Bronchial epithelial cell (primary cell): ENCODE measurements around the gene SLC37A2. TPM values are rescaled to one million over a fixed set of nuclear protein-coding genes. Genes with fewer than 3 reads are reported as not detected.

Experiments used
- DNase-seq: peaks from one replicate; pipeline ENCODE4 v3.0.0-alpha.2; 2010; ENCODE audit warnings: low read depth
- FAIRE-seq: peaks from 2 replicates; lab custom pipeline; 2011; peaks lifted over from hg19 to GRCh38; lab: Jason Lieb, UNC
- H3K27me3 ChIP-seq: 2 replicates; pipeline ENCODE4 v1.5.1; 2011; ENCODE audit warnings: low read length; ENCODE audit not compliant: control insufficient read depth, insufficient read depth
- H3K36me3 ChIP-seq: 2 replicates; pipeline ENCODE4 v1.5.1; 2011; ENCODE audit warnings: low read length; ENCODE audit not compliant: control insufficient read depth, insufficient read depth
- H3K4me3 ChIP-seq: 2 replicates; pipeline ENCODE4 v1.5.1; 2011; ENCODE audit warnings: mild to moderate bottlenecking, low read depth, low read length, control low read depth
- total RNA-seq: library from RNA; depleted of rRNA; stranded (reverse); fragments of >200 nt; gene quantifications from 2 replicates; pipeline ENCODE4 v1.2.1, GENCODE V29; 2014
- TF ChIP-seq, protein P1 (sequence below): IDR thresholded peaks from 2 replicates; pipeline ENCODE4 v1.5.1; 2011; ENCODE audit warnings: mild to moderate bottlenecking, moderate library complexity, low read length, control low read depth, inconsistent platforms; ENCODE audit not compliant: insufficient read depth, severe bottlenecking

Gene SLC37A2
- total RNA-seq, 1 donor from 2014 or later, result 25.5 TPM

DNA sequence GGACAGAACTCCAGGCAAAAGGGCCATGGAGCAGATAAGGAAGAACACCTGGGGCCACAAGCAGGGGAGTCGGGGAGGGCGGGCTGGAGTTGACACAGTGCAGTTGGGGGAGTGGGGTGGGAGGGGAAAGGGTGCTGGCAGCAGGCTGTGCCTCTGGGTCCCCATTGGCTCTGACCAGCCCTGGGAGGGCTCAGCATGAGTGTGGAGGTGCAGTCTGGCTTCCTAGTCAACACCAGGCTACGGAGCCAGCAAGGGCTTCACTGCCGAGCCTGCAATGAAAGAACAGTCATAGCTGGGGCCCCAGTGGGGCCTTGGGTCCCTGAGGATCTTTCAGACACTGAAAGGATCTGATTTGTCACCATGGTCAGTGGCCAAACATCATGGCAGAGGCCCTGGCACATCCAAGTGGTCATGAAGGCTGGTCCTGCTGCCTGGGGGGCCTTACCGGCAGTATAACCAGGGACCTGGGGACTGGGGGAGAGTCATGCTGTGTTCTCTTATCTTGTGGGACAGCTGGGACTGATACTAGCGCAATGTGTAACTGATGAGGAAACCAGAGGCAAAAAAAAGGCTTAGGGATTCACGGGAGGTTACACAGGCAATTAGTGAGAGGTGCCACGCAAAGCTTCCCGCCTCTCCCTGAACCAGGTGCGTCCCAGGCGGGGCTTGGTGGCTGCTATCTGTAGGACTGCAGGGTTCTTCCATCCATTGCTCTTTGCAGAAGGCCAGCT, 11.6 kb downstream of the SLC37A2 start:
- no peaks in the 10 kb centered on the region for H3K36me3 ChIP-seq
- no peaks in the 10 kb centered on the region for H3K27me3 ChIP-seq
- DNase-seq (no peak), FAIRE-seq (no peak)
- H3K4me3 ChIP-seq, result no peak overlapping the region
- TF ChIP-seq, protein P1, sequence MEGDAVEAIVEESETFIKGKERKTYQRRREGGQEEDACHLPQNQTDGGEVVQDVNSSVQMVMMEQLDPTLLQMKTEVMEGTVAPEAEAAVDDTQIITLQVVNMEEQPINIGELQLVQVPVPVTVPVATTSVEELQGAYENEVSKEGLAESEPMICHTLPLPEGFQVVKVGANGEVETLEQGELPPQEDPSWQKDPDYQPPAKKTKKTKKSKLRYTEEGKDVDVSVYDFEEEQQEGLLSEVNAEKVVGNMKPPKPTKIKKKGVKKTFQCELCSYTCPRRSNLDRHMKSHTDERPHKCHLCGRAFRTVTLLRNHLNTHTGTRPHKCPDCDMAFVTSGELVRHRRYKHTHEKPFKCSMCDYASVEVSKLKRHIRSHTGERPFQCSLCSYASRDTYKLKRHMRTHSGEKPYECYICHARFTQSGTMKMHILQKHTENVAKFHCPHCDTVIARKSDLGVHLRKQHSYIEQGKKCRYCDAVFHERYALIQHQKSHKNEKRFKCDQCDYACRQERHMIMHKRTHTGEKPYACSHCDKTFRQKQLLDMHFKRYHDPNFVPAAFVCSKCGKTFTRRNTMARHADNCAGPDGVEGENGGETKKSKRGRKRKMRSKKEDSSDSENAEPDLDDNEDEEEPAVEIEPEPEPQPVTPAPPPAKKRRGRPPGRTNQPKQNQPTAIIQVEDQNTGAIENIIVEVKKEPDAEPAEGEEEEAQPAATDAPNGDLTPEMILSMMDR, result no peak

GRCh38 chr11:125075242-125075625, 12.1 kb downstream of the SLC37A2 start:
- H3K4me3 ChIP-seq, result no peak overlapping the region
- TF ChIP-seq, protein P1, result no peak
- no peaks in the 10 kb centered on the region for H3K27me3 ChIP-seq
- H3K36me3 ChIP-seq, result no peaks in the 10 kb centered on the region
- DNase-seq, result no peak
- no peak for FAIRE-seq

- Histone ChIP-seq H3K36me3 (no peaks in the 10 kb centered on the region), H3K4me3 (no peak overlapping the region), H3K27me3 (no peaks in the 10 kb centered on the region)
- DNase-seq (peak; percentile 59), FAIRE-seq (no peak)
- TF ChIP-seq, protein P1, result peak; percentile 44
Measured at GRCh38 chr11:125075900-125076317, 12.8 kb downstream of the SLC37A2 start.

DNA sequence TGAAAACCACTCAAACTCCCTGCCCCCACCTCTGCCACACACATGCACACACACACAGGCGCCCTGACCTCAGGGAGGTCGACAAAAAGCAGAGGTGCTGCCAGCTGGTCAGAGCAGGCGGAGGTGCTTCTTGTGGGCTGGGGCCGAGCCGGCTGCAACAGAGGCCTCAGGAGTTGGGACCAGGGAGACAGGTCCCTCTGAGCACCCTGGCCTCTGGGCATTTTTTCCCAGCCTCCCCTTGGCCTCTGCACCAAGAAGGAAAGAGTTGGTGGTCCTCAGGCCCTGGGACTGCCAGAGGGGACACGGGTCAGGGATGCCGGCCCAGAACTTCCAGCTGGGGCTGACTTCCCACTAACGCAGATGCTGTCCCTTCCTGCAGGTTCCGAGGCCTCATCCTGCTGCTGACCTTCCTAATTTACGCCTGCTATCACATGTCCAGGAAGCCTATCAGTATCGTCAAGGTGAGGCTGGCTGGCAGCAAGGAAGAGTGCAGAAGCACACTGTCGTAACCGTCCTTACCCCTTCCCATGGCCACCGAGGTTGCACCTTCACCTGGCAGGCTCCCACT, 13.4 kb downstream of the SLC37A2 start:
- no peak for FAIRE-seq
- H3K27me3 ChIP-seq, result no peaks in the 10 kb centered on the region
- H3K36me3 ChIP-seq, result no peaks in the 10 kb centered on the region
- no peak for DNase-seq
- TF ChIP-seq, protein P1, result no peak
- H3K4me3 ChIP-seq, result no peak overlapping the region

GRCh38 chr11:125078016-125078415, 14.9 kb downstream of the SLC37A2 start:
- Histone ChIP-seq H3K4me3 (no peak overlapping the region), H3K36me3 (no peaks in the 10 kb centered on the region), H3K27me3 (no peaks in the 10 kb centered on the region)
- TF ChIP-seq, protein P1, result no peak
- no peak for DNase-seq
- no peak for FAIRE-seq
